Activated T-helper 1 cell treated with anti-CD3 and anti-CD28 coated beads, Interleukin-12 subunit alpha, Interleukin-12 subunit beta, Interleukin-2, Interleukin-4 antibody, amounts not matched to agents 30 ng/mL and 10 ng/mL and 1 ng/mL, durations not matched to agents 14 hours and 24 hours and 36 hours (primary cell): ENCODE results near the gene WRNIP1. TPM values are rescaled to one million over a fixed set of nuclear protein-coding genes. Genes with fewer than 3 reads are reported as not detected.
A peak's percentile ranks its signal among the peaks of the same experiment; 100 is the strongest.
"Not testable (repeated sequence)": the region's sequence is repeated elsewhere in the genome, so short reads cannot be mapped to it uniquely, and the experiment has no call there.

Experiments used
- DNase-seq: peaks from one replicate; pipeline ENCODE4 v3.0.0; 2021; ENCODE audit warnings: low spot score
- H3K27ac Mint-ChIP-seq: one replicate; pipeline ENCODE4 v1.8.0; 2021; ENCODE audit warnings: mild to moderate bottlenecking, mixed read lengths
- H3K27me3 Mint-ChIP-seq: one replicate; pipeline ENCODE4 v1.8.0; 2022; ENCODE audit warnings: mild to moderate bottlenecking, moderate library complexity, mixed read lengths; ENCODE audit not compliant: insufficient read depth
- H3K36me3 Mint-ChIP-seq: one replicate; pipeline ENCODE4 v1.8.0; 2021; ENCODE audit warnings: low read depth, mixed read lengths
- H3K4me1 Mint-ChIP-seq: one replicate; pipeline ENCODE4 v1.8.0; 2021; ENCODE audit warnings: low read depth, mixed read lengths
- H3K4me3 Mint-ChIP-seq: one replicate; pipeline ENCODE4 v1.8.0; 2021; ENCODE audit warnings: mild to moderate bottlenecking, moderate library complexity, mixed read lengths
- H3K9me3 Mint-ChIP-seq: one replicate; pipeline ENCODE4 v1.8.0; 2021; ENCODE audit warnings: mixed read lengths
- intact Hi-C: fragments of 100-400 bp; cut with micrococcal nuclease; formaldehyde crosslinking; loops from one replicate; pipeline ENCODE4 v1.15.1; 2024
- total RNA-seq: library from RNA; stranded (reverse); gene quantifications from 2 replicates; pipeline ENCODE4 v1.2.3, GENCODE V29; 2022

WRNIP1 gene
- total RNA-seq, 1 donor from 2014 or later, result 51.3 TPM

GRCh38 chr6:2756687-2757224 is 8.4 kb upstream of the WRNIP1 start:
- Mint-ChIP-seq H3K36me3 (no peaks in the 10 kb centered on the region), H3K27ac (no peak overlapping the region), H3K27me3 (peaks cover 36% of the 10 kb centered on the region), H3K4me1 (peaks cover 9% of the 10 kb centered on the region), H3K9me3 (no peaks in the 10 kb centered on the region), H3K4me3 (no peak overlapping the region)
- intact Hi-C loops, result no loop called here
- no peak for DNase-seq

GRCh38 chr6:2758980-2759379 is 6.2 kb upstream of the WRNIP1 start:
- Mint-ChIP-seq H3K27ac (no peak overlapping the region), H3K36me3 (no peaks in the 10 kb centered on the region), H3K4me3 (no peak overlapping the region), H3K27me3 (peaks cover 22% of the 10 kb centered on the region), H3K4me1 (peaks cover 10% of the 10 kb centered on the region), H3K9me3 (no peaks in the 10 kb centered on the region)
- DNase-seq, result no peak
- intact Hi-C loops, result no loop called here

GRCh38 chr6:2760882-2761842 is 4.0 kb upstream of the WRNIP1 start:
- intact Hi-C loops, result loop anchor here (1.0 to 10.0 kb wide), 3 partner anchors 11 to 694 kb away; partner anchors contain the start of genes GMDS, MYLK4 and SLC22A23
- no peak for DNase-seq
- Mint-ChIP-seq H3K9me3 (no peaks in the 10 kb centered on the region), H3K36me3 (no peaks in the 10 kb centered on the region), H3K27me3 (peaks cover 6% of the 10 kb centered on the region), H3K4me1 (peaks cover 19% of the 10 kb centered on the region), H3K4me3 (no peak overlapping the region), H3K27ac (no peak overlapping the region)

GRCh38 chr6:2762868-2763267 is 2.3 kb upstream of the WRNIP1 start:
- H3K36me3 Mint-ChIP-seq, H3K9me3 Mint-ChIP-seq, DNase-seq, H3K27ac Mint-ChIP-seq, H3K4me3 Mint-ChIP-seq, H3K27me3 Mint-ChIP-seq: not testable (repeated sequence)
- intact Hi-C loops, result loop anchor here (10.0 kb wide), 2 partner anchors 518 to 692 kb away; partner anchors contain the start of genes GMDS and SLC22A23
- peaks cover 30% of the 10 kb centered on the region for H3K4me1 Mint-ChIP-seq

GRCh38 chr6:2763345-2763841 is 1.8 kb upstream of the WRNIP1 start:
- no peak overlapping the region for H3K4me3 Mint-ChIP-seq

GRCh38 chr6:2763876-2764540 is 1.2 kb upstream of the WRNIP1 start:
- no peaks in the 10 kb centered on the region for H3K27me3 Mint-ChIP-seq
- intact Hi-C loops, result loop anchor here (2.0 to 10.0 kb wide), 4 partner anchors 445 to 1255 kb away; partner anchors contain the start of genes GMDS and SLC22A23
- H3K4me1 Mint-ChIP-seq, result peaks cover 42% of the 10 kb centered on the region
- peak overlapping the region; percentile 98 for H3K27ac Mint-ChIP-seq
- H3K9me3 Mint-ChIP-seq, result no peaks in the 10 kb centered on the region
- H3K4me3 Mint-ChIP-seq, result peak overlapping the region; percentile 90
- DNase-seq, result no peak
- H3K36me3 Mint-ChIP-seq, result peaks cover 14% of the 10 kb centered on the region

More at GRCh38 chr6:2763345-2763841, 1.8 kb upstream of the WRNIP1 start:
- no peak overlapping the region for H3K27ac Mint-ChIP-seq
- H3K36me3 Mint-ChIP-seq, result peaks cover 9% of the 10 kb centered on the region
- peaks cover 36% of the 10 kb centered on the region for H3K4me1 Mint-ChIP-seq
- H3K27me3 Mint-ChIP-seq, result peaks cover 2% of the 10 kb centered on the region
- intact Hi-C loops, result loop anchor here (10.0 kb wide), 2 partner anchors 519 to 691 kb away; partner anchors contain the start of genes GMDS and SLC22A23
- H3K9me3 Mint-ChIP-seq, result no peaks in the 10 kb centered on the region
- DNase-seq, result no peak

- intact Hi-C loops, result loop anchor here (1.0 to 10.0 kb wide), 13 partner anchors 138 to 1373 kb away; partner anchors contain the start of genes BPHL, ECI2, GMDS and NQO2
- Mint-ChIP-seq H3K36me3 (peaks cover 16% of the 10 kb centered on the region), H3K27ac (peak overlapping the region; percentile 98)
Measured at GRCh38 chr6:2764610-2765165, 505 bp upstream of the WRNIP1 start.

GRCh38 chr6:2765896-2766766 is 938 bp downstream of the WRNIP1 start:
- intact Hi-C loops, result loop anchor here (1.0 to 10.0 kb wide), 13 partner anchors 136 to 1371 kb away; partner anchors contain the start of genes BPHL, ECI2, GMDS and NQO2
- peak overlapping the region; percentile 81 for H3K27ac Mint-ChIP-seq
- H3K36me3 Mint-ChIP-seq, result peaks cover 24% of the 10 kb centered on the region
- no peaks in the 10 kb centered on the region for H3K27me3 Mint-ChIP-seq
- H3K4me3 Mint-ChIP-seq, result peak overlapping the region; percentile 96
- peak; percentile 41 for DNase-seq
- peaks cover 47% of the 10 kb centered on the region for H3K4me1 Mint-ChIP-seq
- no peaks in the 10 kb centered on the region for H3K9me3 Mint-ChIP-seq

More at GRCh38 chr6:2764610-2765165, 505 bp upstream of the WRNIP1 start:
- Mint-ChIP-seq H3K9me3 (no peaks in the 10 kb centered on the region), H3K4me1 (peaks cover 45% of the 10 kb centered on the region), H3K4me3 (peak overlapping the region; percentile 90), H3K27me3 (no peaks in the 10 kb centered on the region)
- peak; percentile 51 for DNase-seq

GRCh38 chr6:2766767-2767656 is 1.8 kb downstream of the WRNIP1 start:
- Mint-ChIP-seq H3K4me3 (peak overlapping the region; percentile 96), H3K9me3 (no peaks in the 10 kb centered on the region), H3K27ac (peak overlapping the region; percentile 81), H3K27me3 (no peaks in the 10 kb centered on the region), H3K36me3 (peaks cover 26% of the 10 kb centered on the region), H3K4me1 (peaks cover 45% of the 10 kb centered on the region)
- DNase-seq, result no peak
- intact Hi-C loops, result loop anchor here (1.0 to 10.0 kb wide), 7 partner anchors 24 to 1370 kb away; partner anchors contain the start of genes ECI2, GMDS, SERPINB1 and SERPINB9

- DNase-seq, result no peak
- H3K4me3 Mint-ChIP-seq, result peak overlapping the region; percentile 96
- no peaks in the 10 kb centered on the region for H3K27me3 Mint-ChIP-seq
- intact Hi-C loops, result loop anchor here (1.0 to 10.0 kb wide), 7 partner anchors 23 to 1369 kb away; partner anchors contain the start of genes ECI2, GMDS, SERPINB1 and SERPINB9
- no peaks in the 10 kb centered on the region for H3K9me3 Mint-ChIP-seq
- H3K36me3 Mint-ChIP-seq, result peaks cover 28% of the 10 kb centered on the region
- peaks cover 53% of the 10 kb centered on the region for H3K4me1 Mint-ChIP-seq
- H3K27ac Mint-ChIP-seq, result peak overlapping the region; percentile 45
Measured at GRCh38 chr6:2767657-2768524, 2.7 kb downstream of the WRNIP1 start.
